ENCODE measurements around the gene BCAS2. TPM values are rescaled to one million over a fixed set of nuclear protein-coding genes. Genes with fewer than 3 reads are reported as not detected.

Gene BCAS2
- total RNA-seq, 2 donors from 2014 or later: 19.0 to 31.0 TPM

DNA sequence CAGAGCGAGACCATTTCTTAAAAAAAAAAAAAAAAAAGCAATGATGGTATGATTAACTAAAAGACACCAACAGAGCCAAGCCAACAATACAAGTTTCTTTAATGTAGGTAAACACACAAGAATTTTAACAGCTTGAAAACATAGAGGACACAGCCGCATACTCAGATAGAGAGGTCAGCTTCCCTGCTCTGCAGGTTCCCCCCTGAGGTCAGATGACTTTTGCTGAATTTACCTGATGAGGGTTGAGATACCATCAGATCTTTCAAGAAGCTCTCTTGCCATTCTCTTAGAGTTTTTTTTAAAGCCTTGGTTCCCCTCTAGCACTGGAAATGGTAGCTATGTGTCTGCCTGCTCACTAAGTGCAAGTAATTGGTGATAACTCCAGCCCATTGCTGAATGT is 31.1 kb downstream of the BCAS2 start:
- no peaks in the 10 kb centered on the region for H3K4me1 ChIP-seq (ENCODE audit: control insufficient read depth in 1 of 2, low read depth in 2 of 2)
- ATAC-seq (ENCODE audit: insufficient number of reproducible peaks, low FRiP score, low read depth): no peak
- TF ChIP-seq, protein P1, sequence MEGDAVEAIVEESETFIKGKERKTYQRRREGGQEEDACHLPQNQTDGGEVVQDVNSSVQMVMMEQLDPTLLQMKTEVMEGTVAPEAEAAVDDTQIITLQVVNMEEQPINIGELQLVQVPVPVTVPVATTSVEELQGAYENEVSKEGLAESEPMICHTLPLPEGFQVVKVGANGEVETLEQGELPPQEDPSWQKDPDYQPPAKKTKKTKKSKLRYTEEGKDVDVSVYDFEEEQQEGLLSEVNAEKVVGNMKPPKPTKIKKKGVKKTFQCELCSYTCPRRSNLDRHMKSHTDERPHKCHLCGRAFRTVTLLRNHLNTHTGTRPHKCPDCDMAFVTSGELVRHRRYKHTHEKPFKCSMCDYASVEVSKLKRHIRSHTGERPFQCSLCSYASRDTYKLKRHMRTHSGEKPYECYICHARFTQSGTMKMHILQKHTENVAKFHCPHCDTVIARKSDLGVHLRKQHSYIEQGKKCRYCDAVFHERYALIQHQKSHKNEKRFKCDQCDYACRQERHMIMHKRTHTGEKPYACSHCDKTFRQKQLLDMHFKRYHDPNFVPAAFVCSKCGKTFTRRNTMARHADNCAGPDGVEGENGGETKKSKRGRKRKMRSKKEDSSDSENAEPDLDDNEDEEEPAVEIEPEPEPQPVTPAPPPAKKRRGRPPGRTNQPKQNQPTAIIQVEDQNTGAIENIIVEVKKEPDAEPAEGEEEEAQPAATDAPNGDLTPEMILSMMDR (IDR thresholded peaks at IDR 0.05): no peak
- H3K9me3 ChIP-seq: no peaks in the 10 kb centered on the region
- no peaks in the 10 kb centered on the region for H3K27me3 ChIP-seq (replicated peaks; ENCODE audit: insufficient read depth)
- H3K27ac ChIP-seq: no peak overlapping the region
- no peak overlapping the region for H3K4me3 ChIP-seq
- H3K36me3 ChIP-seq: no peaks in the 10 kb centered on the region
- no peak for DNase-seq (ENCODE audit: low spot score)

DNA sequence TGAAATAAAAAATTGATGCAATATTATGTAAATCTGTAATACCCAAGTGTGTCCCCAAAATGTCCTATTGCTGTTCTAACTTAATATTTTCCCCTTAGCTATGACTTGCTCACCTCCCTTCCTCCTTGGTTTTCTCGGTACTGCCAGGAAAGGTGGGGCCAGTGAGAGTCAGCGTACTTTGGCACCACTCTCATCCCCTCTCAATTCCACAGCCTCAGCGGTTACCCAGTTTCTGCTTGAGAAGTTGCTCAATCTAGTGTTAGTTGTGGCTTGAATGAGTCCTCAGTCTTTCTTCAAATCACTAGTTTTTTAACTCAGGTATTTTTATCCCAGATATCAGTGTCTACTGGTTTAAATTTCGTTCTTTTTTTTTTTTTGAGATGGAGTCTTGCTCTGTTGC is 32.3 kb downstream of the BCAS2 start:
- no peaks in the 10 kb centered on the region for H3K4me1 ChIP-seq (ENCODE audit: control insufficient read depth in 1 of 2, low read depth in 2 of 2)
- no peaks in the 10 kb centered on the region for H3K36me3 ChIP-seq
- no peak for DNase-seq (ENCODE audit: low spot score)
- no peak overlapping the region for H3K4me3 ChIP-seq
- no peaks in the 10 kb centered on the region for H3K9me3 ChIP-seq
- H3K27ac ChIP-seq: no peak overlapping the region
- ATAC-seq (ENCODE audit: insufficient number of reproducible peaks, low FRiP score, low read depth): no peak
- TF ChIP-seq, protein P1 (IDR thresholded peaks at IDR 0.05): no peak
- no peaks in the 10 kb centered on the region for H3K27me3 ChIP-seq (replicated peaks; ENCODE audit: insufficient read depth)

DNA sequence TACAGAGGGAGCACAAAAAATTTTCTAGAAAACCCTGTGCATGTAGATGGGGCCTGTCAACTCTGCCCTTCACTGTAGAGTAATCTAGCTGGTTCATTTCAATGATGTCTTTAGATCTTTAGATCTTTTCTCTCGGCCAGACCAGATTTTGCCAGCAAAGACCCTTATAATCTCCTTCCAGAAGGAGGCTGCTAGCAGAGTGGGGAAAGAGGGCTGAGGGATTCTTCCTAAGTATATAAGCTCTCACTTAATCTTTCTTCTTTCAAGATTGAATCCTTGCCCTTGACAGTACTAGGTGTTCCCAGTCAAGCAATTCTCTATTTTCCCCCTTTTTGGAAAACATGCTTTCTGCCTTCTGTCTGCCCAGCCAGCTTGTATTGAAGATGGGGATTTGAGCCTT is 34.3 kb downstream of the BCAS2 start:
- H3K27me3 ChIP-seq (replicated peaks; ENCODE audit: insufficient read depth): no peaks in the 10 kb centered on the region
- no peaks in the 10 kb centered on the region for H3K9me3 ChIP-seq
- no peaks in the 10 kb centered on the region for H3K4me1 ChIP-seq (ENCODE audit: control insufficient read depth in 1 of 2, low read depth in 2 of 2)
- H3K27ac ChIP-seq: no peak overlapping the region
- DNase-seq (ENCODE audit: low spot score) (no peak), ATAC-seq (ENCODE audit: insufficient number of reproducible peaks, low FRiP score, low read depth) (no peak)
- TF ChIP-seq, protein P1 (IDR thresholded peaks at IDR 0.05): no peak
- no peaks in the 10 kb centered on the region for H3K36me3 ChIP-seq
- H3K4me3 ChIP-seq: no peak overlapping the region

DNA sequence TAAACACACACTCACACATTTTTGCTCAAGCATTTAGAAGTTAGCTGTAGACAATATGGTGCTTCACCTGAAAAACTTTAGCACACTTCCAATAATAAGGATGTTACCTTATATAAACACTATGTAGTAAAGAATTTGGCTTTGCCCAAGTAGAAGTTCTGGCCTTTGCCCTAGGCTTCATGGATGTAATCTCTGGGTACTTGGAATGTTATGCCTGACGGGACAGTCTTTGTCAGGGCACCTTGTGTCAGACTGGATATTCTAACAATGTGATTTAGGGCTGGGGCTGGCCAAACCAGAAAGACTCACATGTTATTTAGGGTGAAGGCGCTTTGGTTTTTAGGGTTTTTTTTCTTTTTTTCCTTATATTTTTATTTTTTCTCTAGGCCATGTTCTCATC is 35.6 kb downstream of the BCAS2 start:
- TF ChIP-seq, protein P1 (IDR thresholded peaks at IDR 0.05): no peak
- ATAC-seq (ENCODE audit: insufficient number of reproducible peaks, low FRiP score, low read depth): no peak
- Histone ChIP-seq H3K27ac (no peak overlapping the region), H3K27me3 (replicated peaks; ENCODE audit: insufficient read depth) (no peaks in the 10 kb centered on the region), H3K36me3 (no peaks in the 10 kb centered on the region), H3K4me3 (no peak overlapping the region), H3K4me1 (ENCODE audit: control insufficient read depth in 1 of 2, low read depth in 2 of 2) (no peaks in the 10 kb centered on the region), H3K9me3 (no peaks in the 10 kb centered on the region)
- DNase-seq (ENCODE audit: low spot score): no peak

- H3K4me3 ChIP-seq: no peak overlapping the region
- TF ChIP-seq, protein P1 (IDR thresholded peaks at IDR 0.05): no peak
- no peak overlapping the region for H3K27ac ChIP-seq
- no peak for DNase-seq (ENCODE audit: low spot score)
- H3K36me3 ChIP-seq: no peaks in the 10 kb centered on the region
- H3K27me3 ChIP-seq (replicated peaks; ENCODE audit: insufficient read depth): no peaks in the 10 kb centered on the region
- no peak for ATAC-seq (ENCODE audit: insufficient number of reproducible peaks, low FRiP score, low read depth)
- no peaks in the 10 kb centered on the region for H3K4me1 ChIP-seq (ENCODE audit: control insufficient read depth in 1 of 2, low read depth in 2 of 2)
- no peaks in the 10 kb centered on the region for H3K9me3 ChIP-seq
Measured at GRCh38 chr1:114545315-114545714, 36.1 kb downstream of the BCAS2 start.
